T-cell (primary cell): ENCODE data around the gene KLF11. TPM values are rescaled to one million over a fixed set of nuclear protein-coding genes. Genes with fewer than 3 reads are reported as not detected.
"Not testable (repeated sequence)": the region's sequence is repeated elsewhere in the genome, so short reads cannot be mapped to it uniquely, and the experiment has no call there.

Source experiments
- ATAC-seq, 4 experiments: fragments of 200-7000 bp in 3 of 4; fragments of 150-1000 bp in 1 of 4; cut with Tn5 transposase; replicated peaks in 1 of 4; 1 replicate in 3 of 4; 2 replicates in 1 of 4; pipeline ENCODE4 v1.10.0; 2021; ENCODE audit warnings: moderate library complexity in 3 of 4, mild to moderate bottlenecking in 2 of 4, moderate number of reproducible peaks in 1 of 4
- CTCF ChIA-PET, 2 donors: fragments of 300-600 bp; sonication (Branson Sonifier 250); formaldehyde crosslinking; loops; one replicate each; lab custom pipeline; 2022; ENCODE audit warnings: antibody characterized with exemption in 2 of 2; lab: Charles Lee
- POLR2A ChIA-PET, 2 donors: fragments of 300-600 bp; sonication (Branson Sonifier 250); formaldehyde crosslinking; loops; one replicate each; lab custom pipeline; 2022; ENCODE audit warnings: antibody characterized with exemption in 2 of 2; lab: Charles Lee
- DNase-seq, 35 experiments: peaks; one replicate each; pipeline versions ENCODE4 v3.0.0 to v3.0.0-alpha.2; 2013 to 2023
- H3K27ac ChIP-seq: one replicate; pipeline ENCODE4 v1.5.1; 2013; ENCODE audit warnings: low read length
- H3K27me3 ChIP-seq, 2 experiments: replicated peaks in 1 of 2; 1 replicate in 1 of 2; 2 replicates in 1 of 2; pipeline versions ENCODE4 v1.6.1 to v1.7.0; 2013; ENCODE audit warnings: low read length in 1 of 2, mixed read lengths in 1 of 2; ENCODE audit not compliant: control insufficient read depth in 2 of 2, insufficient read depth in 2 of 2; ENCODE audit errors: extremely low read depth in 1 of 2
- H3K36me3 ChIP-seq, 2 donors: 1 replicate in 1 of 2; 2 replicates in 1 of 2; pipeline versions ENCODE4 v1.6.1 to v1.7.0; 2013; ENCODE audit warnings: low read length in 1 of 2; ENCODE audit not compliant: control insufficient read depth in 2 of 2, insufficient read depth in 1 of 2; ENCODE audit errors: extremely low read depth in 1 of 2
- H3K4me1 ChIP-seq, 2 experiments: 1 replicate in 1 of 2; 2 replicates in 1 of 2; pipeline versions ENCODE4 v1.6.1 to v1.7.0; 2013; ENCODE audit warnings: low read length in 2 of 2, mixed read lengths in 1 of 2; ENCODE audit not compliant: insufficient read depth in 2 of 2, control insufficient read depth in 1 of 2; ENCODE audit errors: extremely low read depth in 1 of 2
- H3K4me3 ChIP-seq, 2 donors: 1 replicate in 1 of 2; 2 replicates in 1 of 2; pipeline versions ENCODE4 v1.5.1 to v1.7.0; 2013; ENCODE audit warnings: mild to moderate bottlenecking in 2 of 2, low read length in 1 of 2, moderate library complexity in 1 of 2; ENCODE audit not compliant: control insufficient read depth in 1 of 2; ENCODE audit errors: extremely low read depth in 1 of 2
- H3K9me3 ChIP-seq: 2 replicates; pipeline ENCODE4 v1.7.0; 2013
- H3K27ac Mint-ChIP-seq, 2 donors: one replicate each; pipeline ENCODE4 v1.8.0; 2020 to 2021; ENCODE audit warnings: mild to moderate bottlenecking in 2 of 2, mixed read lengths in 2 of 2
- H3K27me3 Mint-ChIP-seq, 2 donors: one replicate each; pipeline ENCODE4 v1.8.0; 2021 to 2022; ENCODE audit warnings: mixed read lengths in 2 of 2
- H3K36me3 Mint-ChIP-seq: one replicate; pipeline ENCODE4 v1.8.0; 2021; ENCODE audit warnings: mixed read lengths
- H3K4me1 Mint-ChIP-seq, 3 donors: one replicate each; pipeline ENCODE4 v1.8.0; 2020 to 2022; ENCODE audit warnings: mixed read lengths in 3 of 3, mild to moderate bottlenecking in 1 of 3
- H3K4me3 Mint-ChIP-seq, 3 donors: one replicate each; pipeline ENCODE4 v1.8.0; 2020 to 2022; ENCODE audit warnings: mild to moderate bottlenecking in 3 of 3, mixed read lengths in 3 of 3, moderate library complexity in 3 of 3
- H3K9me3 Mint-ChIP-seq, 3 donors: one replicate each; pipeline ENCODE4 v1.8.0; 2020 to 2022; ENCODE audit warnings: mixed read lengths in 3 of 3
- WGBS: methylation state at CpG from one replicate; pipeline ENCODE4 v1.1.5; 2013; ENCODE audit warnings: missing lambda C conversion rate; ENCODE audit not compliant: insufficient coverage; 5-methylcytosine and 5-hydroxymethylcytosine counted together
- total RNA-seq, 35 experiments: library from RNA in 6 of 35; stranded (reverse) in 6 of 35; fragments of 120-200 nt in 1 of 35; gene quantifications; one replicate each; pipeline versions ENCODE4 v1.2.1 to v1.2.4 and lab custom pipeline; 2013 to 2026

Gene KLF11
- total RNA-seq, 5 donors from 2014 or later (not counting 1 experiment from before 2014, with no cell fraction given) = 6.8 to 36.3 (median 10.3) TPM

DNA sequence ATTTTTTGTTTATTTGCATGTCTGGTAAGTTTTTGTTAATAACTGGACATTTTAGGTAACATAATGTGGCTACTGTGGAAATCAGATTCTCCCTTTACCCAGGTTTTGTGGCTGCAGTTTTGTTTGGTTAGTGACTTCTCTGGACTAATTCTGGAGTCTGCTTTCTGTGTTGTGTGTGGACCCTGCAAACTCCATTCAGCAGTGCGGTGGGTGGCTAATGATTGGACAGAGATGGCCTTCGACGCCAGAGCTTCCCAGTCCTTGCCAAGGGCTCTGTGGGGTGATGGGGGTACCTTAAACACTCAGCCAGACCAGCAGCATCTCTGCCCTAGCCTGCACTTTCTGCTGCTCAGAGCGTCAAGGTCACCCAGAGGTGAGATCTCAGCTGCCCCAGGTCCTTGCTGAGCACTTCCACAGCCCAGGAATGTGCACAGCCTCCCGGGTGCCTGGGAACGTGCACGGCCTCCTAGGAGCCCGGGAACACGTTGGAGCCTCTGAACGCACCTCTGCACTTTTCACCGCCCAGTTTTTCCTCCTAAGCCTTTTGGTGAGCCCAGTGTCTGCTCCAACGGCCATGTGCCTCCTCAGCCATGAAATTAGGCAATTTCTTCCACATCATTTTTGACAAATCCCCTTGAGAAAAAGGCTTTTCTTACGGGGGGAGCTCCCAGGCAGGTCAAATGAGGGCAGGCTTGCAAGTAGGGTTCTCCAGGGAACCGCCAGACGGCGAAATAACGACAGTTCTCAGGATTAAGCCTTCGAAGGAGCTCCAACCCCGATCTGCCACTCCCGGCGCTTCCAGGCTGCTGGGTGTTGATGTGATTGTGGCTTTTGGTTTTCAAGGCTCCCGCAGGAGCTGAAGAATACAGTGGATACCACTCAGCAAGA is 35.2 kb upstream of the KLF11 start:
- peaks cover 0 to 1% (median 0%) of the 10 kb centered on the region in 3 donors for H3K4me1 Mint-ChIP-seq
- 70% methylated on average over 13 of the region's 22 CpGs for WGBS
- Histone ChIP-seq H3K4me1 (no peaks in the 10 kb centered on the region), H3K27me3 (peaks cover 0 to 29% of the 10 kb centered on the region in 2 experiments), H3K9me3 (no peaks in the 10 kb centered on the region), H3K27ac (no peak overlapping the region), H3K36me3 (no peaks in the 10 kb centered on the region), H3K4me3 (no peak overlapping the region)
- no peak for DNase-seq
- H3K4me3 Mint-ChIP-seq = no peak overlapping the region
- no peaks in the 10 kb centered on the region for H3K36me3 Mint-ChIP-seq
- no peak overlapping the region for H3K27ac Mint-ChIP-seq
- H3K9me3 Mint-ChIP-seq = no peaks in the 10 kb centered on the region
- ChIA-PET CTCF (interaction anchor here in 1 of 2 donors (1.5 kb wide), 1 partner anchor 24 kb away, joined by 5 read pairs; no protein-coding TSS in a partner anchor), POLR2A (no interaction called here)
- H3K27me3 Mint-ChIP-seq = peaks cover 6 to 26% of the 10 kb centered on the region in 2 donors
- no peak for ATAC-seq

DNA sequence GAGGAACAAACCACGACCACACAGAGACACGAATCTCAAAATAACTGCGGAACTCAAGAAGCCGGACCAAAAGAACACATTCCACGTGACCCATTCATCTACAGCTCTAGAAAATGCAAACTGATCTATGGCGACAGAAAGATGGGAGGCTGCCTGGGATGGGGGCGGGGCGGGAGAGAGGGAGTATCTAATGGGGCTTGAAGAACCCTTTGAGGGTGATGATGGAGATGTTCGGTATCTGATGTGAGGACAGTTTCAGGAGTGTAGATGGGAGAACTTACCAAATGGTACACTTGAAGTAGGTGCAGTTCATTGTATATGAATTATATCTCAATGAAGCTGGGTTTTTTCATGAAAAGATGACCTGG is 34.6 kb upstream of the KLF11 start:
- no peak for DNase-seq
- ChIA-PET CTCF (interaction anchor here in 1 of 2 donors (1.5 kb wide), 1 partner anchor 24 kb away, joined by 5 read pairs; no protein-coding TSS in a partner anchor), POLR2A (interaction anchor here in 1 of 2 donors (0.7 kb wide), 1 partner anchor 509 kb away, joined by 3 read pairs; no protein-coding TSS in a partner anchor)
- WGBS = 80% methylated on average over 3 of the region's 9 CpGs
- no peaks in the 10 kb centered on the region for H3K36me3 ChIP-seq
- Mint-ChIP-seq H3K27me3 (peaks cover 6 to 26% of the 10 kb centered on the region in 2 donors), H3K27ac (no peak overlapping the region), H3K4me3 (no peak overlapping the region), H3K4me1 (peaks cover 0 to 1% (median 0%) of the 10 kb centered on the region in 3 donors), H3K9me3 (no peaks in the 10 kb centered on the region), H3K36me3 (no peaks in the 10 kb centered on the region)
- H3K27me3 ChIP-seq = peaks cover 0 to 29% of the 10 kb centered on the region in 2 experiments
- H3K4me3 ChIP-seq = no peak overlapping the region
- no peaks in the 10 kb centered on the region for H3K4me1 ChIP-seq
- H3K9me3 ChIP-seq = no peaks in the 10 kb centered on the region
- no peak overlapping the region for H3K27ac ChIP-seq
- no peak for ATAC-seq

- ATAC-seq = no peak
- Mint-ChIP-seq H3K27ac (no peak overlapping the region), H3K36me3 (no peaks in the 10 kb centered on the region), H3K4me1 (peaks cover 0 to 1% (median 0%) of the 10 kb centered on the region in 3 donors), H3K4me3 (no peak overlapping the region), H3K9me3 (no peaks in the 10 kb centered on the region), H3K27me3 (peaks cover 6 to 26% of the 10 kb centered on the region in 2 donors)
- Histone ChIP-seq H3K36me3 (no peaks in the 10 kb centered on the region), H3K27me3 (peaks cover 0 to 29% of the 10 kb centered on the region in 2 experiments), H3K27ac (no peak overlapping the region), H3K4me3 (no peak overlapping the region), H3K9me3 (no peaks in the 10 kb centered on the region), H3K4me1 (no peaks in the 10 kb centered on the region)
- ChIA-PET POLR2A (interaction anchor here in 1 of 2 donors (0.7 kb wide), 1 partner anchor 510 kb away, joined by 3 read pairs; no protein-coding TSS in a partner anchor), CTCF (interaction anchor here in 1 of 2 donors (1.5 kb wide), 1 partner anchor 25 kb away, joined by 5 read pairs; no protein-coding TSS in a partner anchor)
- 95% methylated on average over 12 of the region's 19 CpGs for WGBS
- no peak for DNase-seq
These were observed 34.0 kb upstream of the KLF11 start for GRCh38 chr2:10009271-10009810.

GRCh38 chr2:10009811-10010781 is 33.3 kb upstream of the KLF11 start:
- ChIA-PET CTCF (no interaction called here), POLR2A (no interaction called here)
- no peak for DNase-seq
- Histone ChIP-seq H3K36me3 (no peaks in the 10 kb centered on the region), H3K9me3 (no peaks in the 10 kb centered on the region), H3K4me1 (no peaks in the 10 kb centered on the region), H3K4me3 (no peak overlapping the region), H3K27ac (no peak overlapping the region), H3K27me3 (peaks cover 0 to 29% of the 10 kb centered on the region in 2 experiments)
- ATAC-seq = no peak
- WGBS = 93% methylated on average over 33 of the region's 36 CpGs
- H3K9me3 Mint-ChIP-seq = no peaks in the 10 kb centered on the region
- H3K27ac Mint-ChIP-seq = no peak overlapping the region
- no peaks in the 10 kb centered on the region for H3K36me3 Mint-ChIP-seq
- H3K4me3 Mint-ChIP-seq = no peak overlapping the region
- H3K4me1 Mint-ChIP-seq = peaks cover 0 to 1% (median 0%) of the 10 kb centered on the region in 3 donors
- peaks cover 6 to 26% of the 10 kb centered on the region in 2 donors for H3K27me3 Mint-ChIP-seq

DNA sequence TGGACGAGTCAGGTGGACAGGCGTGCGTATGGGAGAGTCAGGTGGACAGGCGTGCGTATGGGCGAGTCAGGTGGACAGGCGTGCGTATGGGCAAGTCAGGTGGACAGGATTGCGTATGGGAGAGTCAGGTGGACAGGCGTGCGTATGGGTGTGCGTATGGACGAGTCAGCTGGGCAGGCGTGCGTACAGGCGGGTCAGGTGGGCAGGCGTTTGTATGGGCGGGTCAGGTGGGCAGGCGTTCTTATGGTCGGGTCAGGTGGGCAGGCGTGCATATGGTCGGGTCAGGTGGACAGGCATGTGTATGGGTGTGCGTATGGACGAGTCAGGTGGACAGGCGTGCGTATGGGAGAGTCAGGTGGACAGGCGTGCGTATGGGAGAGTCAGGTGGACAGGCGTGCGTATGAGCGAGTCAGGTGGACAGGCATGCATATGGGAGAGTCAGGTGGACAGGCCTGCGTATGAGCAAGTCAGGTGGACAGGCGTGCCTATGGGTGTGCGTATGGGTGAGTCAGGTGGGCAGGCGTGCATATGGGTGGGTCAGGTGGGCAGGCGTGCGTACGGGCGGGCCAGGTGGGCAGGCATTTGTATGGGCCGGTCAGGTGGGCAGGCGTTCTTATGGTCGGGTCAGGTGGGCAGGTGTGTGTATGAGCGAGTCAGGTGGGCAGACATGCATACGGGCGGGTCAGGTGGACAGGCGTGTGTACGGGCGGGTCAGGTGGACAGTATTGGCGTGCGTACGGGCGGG is 32.3 kb upstream of the KLF11 start:
- H3K4me1 Mint-ChIP-seq, H3K4me1 ChIP-seq, H3K9me3 Mint-ChIP-seq, H3K27ac Mint-ChIP-seq, DNase-seq, H3K36me3 Mint-ChIP-seq, H3K36me3 ChIP-seq, H3K4me3 Mint-ChIP-seq, H3K27ac ChIP-seq, H3K9me3 ChIP-seq, ATAC-seq, POLR2A ChIA-PET, H3K4me3 ChIP-seq, CTCF ChIA-PET: not testable (repeated sequence)
- 96% methylated on average over 50 of the region's 52 CpGs for WGBS
- peaks cover 0 to 28% of the 10 kb centered on the region in 2 experiments for H3K27me3 ChIP-seq
- peaks cover 6 to 21% of the 10 kb centered on the region in 2 donors for H3K27me3 Mint-ChIP-seq
